ENCODE data around the gene ATPAF2.

The ATPAF2 gene

GRCh38 chr17:18040261-18040858, 1.4 kb upstream of the ATPAF2 start:
- in situ Hi-C loops (cut with HindIII; ENCODE audit: low sequenced_read_pairs): no loop called here

GRCh38 chr17:18039535-18040260, 730 bp upstream of the ATPAF2 start:
- in situ Hi-C loops (cut with HindIII; ENCODE audit: low sequenced_read_pairs): no loop called here

GRCh38 chr17:18038149-18038850, 668 bp downstream of the ATPAF2 start:
- in situ Hi-C loops (cut with HindIII; ENCODE audit: low sequenced_read_pairs): no loop called here

- in situ Hi-C loops (cut with HindIII; ENCODE audit: low sequenced_read_pairs): no loop called here
Observed at GRCh38 chr17:18037486-18037885, 1.5 kb downstream of the ATPAF2 start.

GRCh38 chr17:18035704-18036103, 3.3 kb downstream of the ATPAF2 start:
- in situ Hi-C loops (cut with HindIII; ENCODE audit: low sequenced_read_pairs): no loop called here

- in situ Hi-C loops (cut with HindIII; ENCODE audit: low sequenced_read_pairs): loop anchor here (5.0 kb wide), 5 partner anchors 34 to 371 kb away; no protein-coding TSS in a partner anchor
Observed at GRCh38 chr17:18033442-18034099, 5.4 kb downstream of the ATPAF2 start.

GRCh38 chr17:18031955-18032354, 7.0 kb downstream of the ATPAF2 start:
- in situ Hi-C loops (cut with HindIII; ENCODE audit: low sequenced_read_pairs): loop anchor here (5.0 kb wide), 5 partner anchors 35 to 370 kb away; no protein-coding TSS in a partner anchor

- in situ Hi-C loops (cut with HindIII; ENCODE audit: low sequenced_read_pairs): no loop called here
Observed at GRCh38 chr17:18028952-18029540, 9.9 kb downstream of the ATPAF2 start.

- in situ Hi-C loops (cut with HindIII; ENCODE audit: low sequenced_read_pairs): no loop called here
Observed at GRCh38 chr17:18028114-18028951, 10.6 kb downstream of the ATPAF2 start.

GRCh38 chr17:18027280-18027679, 11.7 kb downstream of the ATPAF2 start:
- in situ Hi-C loops (cut with HindIII; ENCODE audit: low sequenced_read_pairs): no loop called here

GRCh38 chr17:18025945-18026776, 12.8 kb downstream of the ATPAF2 start:
- in situ Hi-C loops (cut with HindIII; ENCODE audit: low sequenced_read_pairs): no loop called here

GRCh38 chr17:18025241-18025944, 13.6 kb downstream of the ATPAF2 start:
- in situ Hi-C loops (cut with HindIII; ENCODE audit: low sequenced_read_pairs): no loop called here

GRCh38 chr17:18021372-18021771, 17.6 kb downstream of the ATPAF2 start:
- in situ Hi-C loops (cut with HindIII; ENCODE audit: low sequenced_read_pairs): no loop called here

- in situ Hi-C loops (cut with HindIII; ENCODE audit: low sequenced_read_pairs): no loop called here
Observed at GRCh38 chr17:18020971-18021370, 18.0 kb downstream of the ATPAF2 start.

- in situ Hi-C loops (cut with HindIII; ENCODE audit: low sequenced_read_pairs): no loop called here
Observed at GRCh38 chr17:18019838-18020154, 19.2 kb downstream of the ATPAF2 start.

GRCh38 chr17:18018411-18018921, 20.5 kb downstream of the ATPAF2 start:
- in situ Hi-C loops (cut with HindIII; ENCODE audit: low sequenced_read_pairs): no loop called here

GRCh38 chr17:18017958-18018357, 21.0 kb downstream of the ATPAF2 start:
- in situ Hi-C loops (cut with HindIII; ENCODE audit: low sequenced_read_pairs): no loop called here

- in situ Hi-C loops (cut with HindIII; ENCODE audit: low sequenced_read_pairs): no loop called here
Observed at GRCh38 chr17:18016426-18016825, 22.5 kb downstream of the ATPAF2 start.

- in situ Hi-C loops (cut with HindIII; ENCODE audit: low sequenced_read_pairs): no loop called here
Observed at GRCh38 chr17:18015593-18015992, 23.4 kb downstream of the ATPAF2 start.

All from endothelial cell of hepatic sinusoid (primary cell).